Left lobe of liver (tissue), 2 donors: ENCODE results near the gene WDR82. TPM values are rescaled to one million over a fixed set of nuclear protein-coding genes. Genes with fewer than 3 reads are reported as not detected.
A peak's percentile ranks its signal among the peaks of the same experiment; 100 is the strongest.

Source experiments
- ATAC-seq: fragments of 200-7000 bp; cut with Tn5 transposase; one replicate; pipeline ENCODE4 v1.9.1; 2020; ENCODE audit warnings: mild to moderate bottlenecking, moderate library complexity
- DNase-seq: peaks from one replicate; pipeline ENCODE4 v3.0.0-alpha.2; 2020; ENCODE audit warnings: low spot score
- total RNA-seq: library from RNA; stranded (reverse); gene quantifications from one replicate; pipeline ENCODE4 v1.2.1, GENCODE V29; 2021
- donor health status: DM: no; HTN: no; CAD: no; lungs with moderate emphysema.
- donor health status: DM: no; HTN: yes; CAD: no.

Gene WDR82
- total RNA-seq, 1 donor from 2014 or later = 18.6 TPM

- peak; percentile 43 for ATAC-seq
- DNase-seq = no peak
These were observed 67.9 kb downstream of the WDR82 start for GRCh38 chr3:52210550-52211046.

- peak; percentile 25 for ATAC-seq
These were observed 68.4 kb downstream of the WDR82 start for GRCh38 chr3:52210037-52210436.

GRCh38 chr3:52208556-52208955 lies 69.9 kb downstream of the WDR82 start:
- DNase-seq = no peak
- no peak for ATAC-seq

More at GRCh38 chr3:52210037-52210436, 68.4 kb downstream of the WDR82 start:
- DNase-seq = no peak

GRCh38 chr3:52205727-52206372 lies 72.6 kb downstream of the WDR82 start:
- DNase-seq = peak; percentile 74
- ATAC-seq = peak; percentile 4

Other genes starting within 250 kb of the WDR82 start
- 4.3 TPM for gene DUSP7, start 222.1 kb downstream of the WDR82 start, total RNA-seq
- gene POC1A, start 124.2 kb downstream of the WDR82 start, total RNA-seq = 2.1 TPM
- gene ALAS1, start 80.5 kb downstream of the WDR82 start, total RNA-seq = 187 TPM
- not detected for gene TLR9, start 53.0 kb downstream of the WDR82 start, total RNA-seq
- gene TWF2, start 39.5 kb downstream of the WDR82 start, total RNA-seq = 16.8 TPM
- gene PPM1M, start 32.9 kb downstream of the WDR82 start, total RNA-seq = 4.2 TPM
- gene GLYCTK, start 9.2 kb upstream of the WDR82 start, total RNA-seq = 396 TPM
- gene DNAH1, start 37.7 kb upstream of the WDR82 start, total RNA-seq = 9.6 TPM
- gene BAP1, start 131.4 kb upstream of the WDR82 start, total RNA-seq = 46.9 TPM
- 6.9 TPM for gene PHF7, start 132.0 kb upstream of the WDR82 start, total RNA-seq
- 0.93 TPM for gene SEMA3G, start 166.5 kb upstream of the WDR82 start, total RNA-seq
- gene TNNC1, start 175.4 kb upstream of the WDR82 start, total RNA-seq = 0.25 TPM
- 39.3 TPM for gene NISCH, start 177.0 kb upstream of the WDR82 start, total RNA-seq
- gene STAB1, start 216.7 kb upstream of the WDR82 start, total RNA-seq = 71.5 TPM